ENCODE results near the gene MAPKAP1.

The MAPKAP1 gene

GRCh38 chr9:125659954-125660353 is 47.1 kb downstream of the MAPKAP1 start:
- no peak overlapping the region for H3K4me3 ChIP-seq (ENCODE audit: low read length)
- peak; percentile 78 for DNase-seq (ENCODE audit: low read depth)
- no peak for TF ChIP-seq CTCF (IDR thresholded peaks at IDR 0.05; ENCODE audit: insufficient read depth, low read depth, low read length, missing control alignments)

GRCh38 chr9:125659201-125659840 is 47.7 kb downstream of the MAPKAP1 start:
- H3K4me3 ChIP-seq (ENCODE audit: low read length), result no peak overlapping the region
- DNase-seq (ENCODE audit: low read depth), result no peak

GRCh38 chr9:125656560-125656959 is 50.4 kb downstream of the MAPKAP1 start:
- TF ChIP-seq CTCF (IDR thresholded peaks at IDR 0.05; ENCODE audit: insufficient read depth, low read depth, low read length, missing control alignments), result no peak
- no peak for DNase-seq (ENCODE audit: low read depth)
- no peak overlapping the region for H3K4me3 ChIP-seq (ENCODE audit: low read length)

More at GRCh38 chr9:125659201-125659840, 47.7 kb downstream of the MAPKAP1 start:
- no peak for TF ChIP-seq CTCF (IDR thresholded peaks at IDR 0.05; ENCODE audit: insufficient read depth, low read depth, low read length, missing control alignments)

- DNase-seq (ENCODE audit: low read depth), result no peak
- H3K4me3 ChIP-seq (ENCODE audit: low read length), result no peak overlapping the region
- TF ChIP-seq CTCF (IDR thresholded peaks at IDR 0.05; ENCODE audit: insufficient read depth, low read depth, low read length, missing control alignments), result no peak
Observed at GRCh38 chr9:125655691-125656410, 51.2 kb downstream of the MAPKAP1 start.

GRCh38 chr9:125655066-125655633 is 51.9 kb downstream of the MAPKAP1 start:
- TF ChIP-seq CTCF (IDR thresholded peaks at IDR 0.05; ENCODE audit: insufficient read depth, low read depth, low read length, missing control alignments), result no peak
- H3K4me3 ChIP-seq (ENCODE audit: low read length), result no peak overlapping the region
- no peak for DNase-seq (ENCODE audit: low read depth)

GRCh38 chr9:125654121-125654520 is 52.9 kb downstream of the MAPKAP1 start:
- H3K4me3 ChIP-seq (ENCODE audit: low read length), result no peak overlapping the region
- no peak for DNase-seq (ENCODE audit: low read depth)
- TF ChIP-seq CTCF (IDR thresholded peaks at IDR 0.05; ENCODE audit: insufficient read depth, low read depth, low read length, missing control alignments), result no peak
